GM18868 (cell line): ENCODE measurements around the gene PTGDR2.

Source experiments
- ATAC-seq: cut with Tn5 transposase; IDR thresholded peaks from one replicate; pipeline ENCODE4 v1.9.1; 2021; ENCODE audit warnings: mild to moderate bottlenecking, moderate library complexity; ENCODE audit not compliant: unreplicated experiment

The PTGDR2 gene

DNA sequence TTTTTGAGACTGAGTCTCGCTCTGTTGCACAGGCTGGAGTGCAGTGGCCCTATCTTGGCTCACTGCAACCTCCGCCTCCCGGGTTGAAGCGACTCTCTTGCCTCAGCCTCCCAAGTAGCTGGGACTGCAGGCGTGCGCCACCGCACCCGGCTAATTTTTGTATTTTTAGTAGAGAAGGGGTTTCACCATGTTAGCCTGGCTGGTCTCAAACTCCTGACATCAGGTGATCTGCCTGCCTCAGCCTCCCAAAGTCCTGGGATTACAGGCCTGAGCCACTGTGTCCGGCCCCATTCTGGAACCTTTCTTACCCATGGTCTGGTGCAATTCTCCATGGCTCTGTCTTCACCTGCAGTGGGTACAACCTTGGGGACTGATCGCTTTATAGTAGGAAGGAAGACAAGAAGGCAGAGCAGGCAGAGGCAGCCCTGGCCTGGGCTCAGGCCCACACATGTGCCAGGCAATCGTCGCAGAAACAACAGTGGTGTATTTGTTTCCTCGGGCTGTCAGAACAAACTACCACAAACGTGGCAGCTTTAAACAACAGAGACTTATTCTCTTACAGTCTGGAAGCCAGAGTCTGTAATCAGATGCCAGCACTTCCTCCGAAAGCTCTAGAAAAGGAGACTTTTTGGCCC lies 4.0 kb upstream of the PTGDR2 start:
- no peak for ATAC-seq

DNA sequence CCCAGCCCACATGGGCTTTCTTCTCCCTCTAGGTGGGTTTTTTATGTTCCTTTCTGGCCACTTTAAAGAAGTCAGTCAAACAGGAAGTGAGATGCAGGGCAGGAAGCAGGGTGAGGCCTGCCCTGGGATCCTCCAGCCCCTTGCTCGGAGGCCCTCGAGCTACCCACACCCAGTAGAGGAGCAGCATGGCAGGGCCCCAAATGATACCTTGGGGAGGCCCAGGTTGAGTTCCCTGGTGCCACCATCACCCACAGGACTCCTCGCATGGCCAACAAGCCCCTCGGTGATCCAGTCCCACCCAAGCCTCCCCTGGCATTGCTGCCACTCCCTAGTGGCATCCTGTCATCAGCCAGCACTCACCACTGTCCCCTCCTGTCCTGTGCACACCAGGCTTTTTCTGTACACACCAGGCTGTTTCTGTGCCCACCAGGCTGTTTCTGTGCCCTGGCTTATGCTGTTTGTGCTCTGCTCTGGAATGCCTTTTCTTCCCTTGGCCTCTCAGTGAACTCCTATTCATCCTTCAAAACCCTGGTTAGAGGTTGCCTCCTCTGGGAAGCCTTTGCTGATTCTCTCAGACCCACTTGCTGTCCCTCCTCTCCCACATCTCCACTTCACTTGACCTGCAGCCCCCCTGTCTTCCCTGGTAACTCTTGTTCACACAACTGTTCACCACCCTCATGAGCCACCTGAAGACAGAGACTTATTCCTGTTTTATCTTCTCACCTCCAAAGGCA lies 3.1 kb upstream of the PTGDR2 start:
- no peak for ATAC-seq

DNA sequence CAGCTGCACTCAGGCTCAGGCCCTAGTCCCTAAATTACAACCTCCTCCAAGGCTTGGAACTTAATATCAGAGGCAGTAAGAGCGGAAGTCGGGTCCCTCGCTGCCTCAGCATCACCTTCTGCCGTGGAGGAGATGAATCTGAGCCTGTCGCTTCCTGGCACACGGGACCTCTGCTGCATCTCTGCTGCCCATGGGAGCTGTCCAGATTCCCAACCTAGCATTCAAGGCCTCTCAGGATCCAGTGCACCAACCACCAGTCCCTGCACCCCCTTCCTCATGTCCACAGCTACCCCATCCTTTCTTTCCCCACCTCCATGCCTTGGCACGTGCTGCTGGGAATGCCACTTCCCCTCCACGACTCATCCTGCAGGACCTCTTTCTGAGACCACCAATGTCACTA lies 2.5 kb upstream of the PTGDR2 start:
- no peak for ATAC-seq

DNA sequence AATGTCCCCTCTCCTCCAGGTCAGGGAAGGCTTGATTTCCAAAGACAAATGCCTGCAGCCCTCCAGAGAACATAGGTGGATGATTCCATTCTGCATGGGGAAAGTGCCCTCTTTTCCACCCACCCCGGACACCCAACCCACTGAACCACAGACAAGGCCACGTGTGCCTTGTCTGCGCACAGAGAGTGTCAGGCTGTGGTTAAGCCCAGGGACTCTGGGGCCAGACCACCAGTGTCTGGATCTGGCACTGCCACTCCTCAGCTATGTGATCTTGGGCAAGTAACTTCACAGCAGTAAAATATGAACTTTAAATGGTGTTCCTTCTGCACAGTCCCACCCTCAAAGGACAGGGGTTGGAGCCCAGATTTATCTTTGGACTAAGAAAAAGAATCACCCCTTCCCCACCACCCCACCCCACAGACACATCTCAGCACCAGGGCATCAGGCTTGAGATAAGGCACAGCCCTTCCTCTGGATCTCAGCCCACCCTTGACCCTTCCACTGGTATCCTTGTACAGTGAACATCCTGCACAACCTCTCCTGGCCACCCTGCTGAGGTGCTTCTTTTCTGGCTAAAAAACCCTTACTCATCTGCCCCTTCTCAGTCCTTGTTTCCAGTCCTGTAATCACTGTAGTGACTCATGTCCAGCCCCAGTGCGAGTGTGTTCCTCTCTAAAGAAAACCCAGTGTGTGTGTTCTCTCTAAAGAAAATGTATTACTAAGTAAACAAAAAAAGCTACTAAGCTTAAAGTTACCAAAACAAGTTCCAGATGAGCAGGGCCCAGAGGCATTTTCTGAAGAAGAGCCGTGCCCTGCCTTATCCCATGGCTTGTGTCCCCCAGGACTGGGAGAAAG lies 1.9 kb upstream of the PTGDR2 start:
- no peak for ATAC-seq

DNA sequence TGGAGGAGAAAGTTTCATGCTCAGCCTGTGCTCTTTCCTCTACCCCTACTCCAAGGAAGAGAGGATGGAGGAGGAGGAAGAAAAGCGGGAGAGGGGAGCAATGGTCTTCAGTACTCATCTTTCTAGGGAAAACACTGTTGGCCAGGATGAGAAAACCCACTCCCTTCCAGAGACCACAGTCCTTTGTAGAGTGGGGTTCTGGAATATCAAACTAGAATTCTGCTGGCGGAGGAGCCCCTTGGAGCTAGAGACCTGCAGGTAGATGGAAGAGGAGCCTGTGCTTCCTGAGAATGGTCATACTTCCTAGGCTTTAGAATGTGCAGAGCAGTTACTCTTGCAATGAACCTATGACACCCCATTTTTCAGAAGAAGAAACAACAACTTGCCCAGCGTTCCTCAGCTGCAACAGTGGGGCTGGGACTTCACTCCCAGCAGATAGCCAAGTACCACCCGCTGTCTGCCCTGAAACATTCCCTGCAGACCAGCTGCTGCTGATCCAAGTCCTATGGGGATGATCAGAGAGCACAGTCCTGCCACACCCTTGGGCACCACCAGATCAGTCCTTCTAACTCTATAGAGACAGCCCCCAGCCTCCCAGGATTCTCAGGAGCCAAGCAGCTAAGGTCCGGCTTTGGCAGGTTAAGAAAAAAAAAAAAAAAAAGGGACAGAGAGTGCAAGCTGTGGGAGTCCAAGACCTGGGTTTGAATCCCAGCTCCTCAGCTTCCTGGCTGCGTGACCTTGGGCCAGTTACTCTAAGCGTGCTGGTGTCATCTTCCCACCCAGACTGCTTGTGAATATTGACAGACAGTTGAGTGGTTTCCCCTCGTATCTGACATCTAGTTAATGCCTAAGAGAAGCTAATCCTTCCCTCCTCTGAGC lies 664 bp downstream of the PTGDR2 start:
- no peak for ATAC-seq

DNA sequence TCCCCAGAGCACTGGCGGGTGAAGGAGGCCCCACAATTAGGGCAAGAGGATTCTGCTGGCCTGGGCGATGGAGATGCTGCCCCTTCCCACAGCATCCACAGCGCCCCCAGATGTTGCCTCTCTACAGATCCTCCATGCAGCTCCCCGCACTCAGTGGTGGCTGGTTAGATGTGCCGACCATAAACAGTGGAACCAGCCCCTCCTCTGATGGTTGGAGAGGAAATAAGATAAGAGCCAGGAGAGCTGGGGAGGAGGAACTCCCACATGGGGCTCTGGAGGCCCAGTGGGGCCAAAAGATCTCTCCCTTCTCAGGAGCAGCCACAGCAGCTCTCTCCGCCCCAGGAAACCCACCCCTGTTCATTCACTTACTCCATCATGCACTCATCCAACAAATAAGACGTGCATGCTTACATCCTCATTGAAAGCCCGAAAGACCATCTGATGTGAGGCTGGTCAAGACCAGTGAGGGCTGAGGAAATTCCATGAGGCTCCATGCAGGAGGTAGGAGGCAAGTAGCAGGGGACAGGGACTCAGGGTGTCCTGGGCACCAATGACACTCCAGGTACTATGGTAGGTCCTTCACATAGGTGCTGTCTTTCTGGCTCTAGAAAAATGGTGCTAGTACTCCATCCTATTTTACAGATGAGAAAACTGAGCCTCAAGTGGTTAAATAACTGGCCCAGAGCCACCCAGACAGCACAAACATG lies 1.5 kb downstream of the PTGDR2 start:
- ATAC-seq: no peak

DNA sequence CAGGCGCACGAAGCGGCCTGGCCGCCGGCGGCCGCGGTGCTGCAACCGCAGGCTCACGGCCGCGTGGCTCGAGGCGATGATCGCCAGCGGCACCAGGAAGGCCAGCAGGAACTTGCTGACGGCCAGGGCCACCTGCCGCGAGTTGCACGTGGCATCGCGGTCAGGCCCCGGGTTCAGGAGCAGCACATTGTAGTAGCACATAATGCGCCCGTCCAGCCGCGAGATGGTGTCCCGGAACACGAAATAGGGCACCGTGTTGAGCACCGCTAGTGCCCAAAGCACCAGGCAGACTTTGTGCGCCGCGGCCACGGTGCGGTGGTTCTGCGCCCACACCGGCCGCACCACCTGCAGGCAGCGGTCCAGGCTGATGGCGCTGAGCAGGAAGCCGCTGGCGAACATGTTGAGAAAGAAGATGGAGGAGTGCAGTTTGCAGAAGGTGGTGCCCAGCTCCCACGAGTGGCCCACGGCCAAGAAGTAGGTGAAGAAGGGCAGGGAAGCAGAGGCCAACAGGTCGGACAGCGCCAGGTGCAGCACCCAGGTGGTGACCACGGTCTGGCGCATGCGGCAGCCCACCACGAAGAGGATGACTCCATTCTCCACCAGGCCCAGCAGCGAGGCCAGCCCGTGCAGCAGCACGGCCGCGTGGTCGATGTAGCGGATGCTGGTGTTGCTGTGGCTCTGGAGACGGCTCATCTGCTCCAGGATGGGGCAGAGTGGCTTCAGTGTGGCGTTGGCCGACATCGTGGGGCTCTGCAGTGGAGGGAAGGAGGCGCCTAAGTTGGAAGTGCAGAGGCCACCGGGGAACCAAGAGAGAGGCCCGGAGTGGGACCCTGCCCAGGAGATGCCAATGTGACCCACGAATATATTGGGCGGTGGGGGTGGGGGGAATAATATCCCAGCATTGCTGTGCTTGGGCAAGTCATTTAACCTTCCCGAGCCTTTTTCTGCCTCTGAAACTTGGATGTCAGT lies 2.5 kb downstream of the PTGDR2 start:
- ATAC-seq: no peak

DNA sequence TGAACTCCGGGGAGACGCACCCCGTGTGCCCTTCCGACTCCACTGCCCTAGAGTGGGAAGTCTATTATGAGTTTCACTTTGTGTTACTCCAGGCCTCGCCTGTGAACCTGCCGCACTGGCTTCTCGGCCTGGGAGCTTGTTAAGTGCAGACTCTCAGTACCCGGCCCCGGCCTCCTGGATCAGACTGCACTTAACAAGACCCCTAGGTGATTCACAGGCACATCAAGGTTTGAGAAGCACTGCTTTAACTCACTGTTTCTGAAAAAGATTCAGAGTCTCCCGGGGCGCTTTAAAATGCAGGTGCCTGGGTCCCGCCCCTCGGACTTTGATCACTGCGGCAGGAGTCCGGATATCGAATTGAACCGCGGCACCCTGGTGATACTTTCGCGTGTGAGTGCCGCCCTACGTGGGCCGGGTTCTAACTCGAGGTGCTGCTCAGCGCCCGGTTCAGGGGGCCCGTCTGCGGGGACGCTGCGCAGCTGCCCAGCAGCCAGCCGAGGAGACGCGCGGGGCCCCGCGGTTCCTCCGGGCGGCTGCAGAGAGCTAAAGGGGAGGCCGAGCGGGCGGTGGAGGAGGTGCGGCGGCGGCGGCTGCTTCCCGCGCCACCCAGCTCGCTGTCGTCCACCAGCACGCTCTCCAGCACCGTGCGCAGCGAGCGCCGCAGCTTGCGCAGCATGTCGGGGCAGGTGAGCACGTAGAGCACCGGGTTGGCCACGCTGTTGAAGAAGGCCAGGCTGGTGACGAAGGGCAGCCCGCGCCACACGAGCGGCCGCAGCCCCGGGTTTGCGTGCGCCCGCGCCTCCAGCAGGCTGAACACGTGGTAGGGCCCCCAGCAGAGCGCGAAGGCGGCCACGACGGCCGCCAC lies 3.4 kb downstream of the PTGDR2 start:
- ATAC-seq: no peak

DNA sequence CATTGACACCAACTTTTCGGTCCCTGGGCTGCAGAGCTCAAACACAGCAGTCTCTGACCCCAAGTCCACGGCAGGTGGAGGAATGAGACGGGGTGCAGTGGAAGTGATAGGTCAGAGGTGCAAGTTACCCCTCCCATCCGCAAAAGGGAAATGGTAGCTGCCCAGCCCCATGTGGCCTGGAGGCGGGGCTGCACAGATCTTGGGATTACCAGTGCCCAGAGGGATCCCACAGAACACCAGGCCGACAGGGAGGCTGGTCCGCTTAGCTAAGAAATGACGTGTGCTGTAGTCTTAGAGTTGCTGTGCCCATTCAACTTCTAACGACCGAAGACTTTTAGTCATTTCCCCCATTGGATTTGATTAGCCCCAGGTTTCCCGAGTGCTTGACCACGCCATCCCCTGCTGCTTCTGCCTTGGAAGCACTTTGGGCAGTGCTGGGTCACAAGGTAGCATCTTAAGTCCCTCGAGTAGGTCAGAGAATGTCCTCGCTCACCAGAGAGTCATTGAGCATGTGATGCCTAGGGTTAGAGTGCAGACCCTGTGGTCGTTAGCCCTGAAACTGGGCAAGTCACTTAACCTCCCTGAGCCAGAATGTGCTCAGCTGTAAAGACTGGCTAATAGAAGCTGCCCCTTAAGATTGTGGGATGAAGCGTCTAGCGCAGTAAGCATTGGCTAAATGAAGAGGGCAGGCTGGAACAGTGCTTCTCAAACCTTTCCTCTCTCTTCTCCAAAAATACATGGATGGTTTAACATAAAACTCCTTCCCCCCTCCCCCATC lies 4.2 kb downstream of the PTGDR2 start:
- no peak for ATAC-seq

DNA sequence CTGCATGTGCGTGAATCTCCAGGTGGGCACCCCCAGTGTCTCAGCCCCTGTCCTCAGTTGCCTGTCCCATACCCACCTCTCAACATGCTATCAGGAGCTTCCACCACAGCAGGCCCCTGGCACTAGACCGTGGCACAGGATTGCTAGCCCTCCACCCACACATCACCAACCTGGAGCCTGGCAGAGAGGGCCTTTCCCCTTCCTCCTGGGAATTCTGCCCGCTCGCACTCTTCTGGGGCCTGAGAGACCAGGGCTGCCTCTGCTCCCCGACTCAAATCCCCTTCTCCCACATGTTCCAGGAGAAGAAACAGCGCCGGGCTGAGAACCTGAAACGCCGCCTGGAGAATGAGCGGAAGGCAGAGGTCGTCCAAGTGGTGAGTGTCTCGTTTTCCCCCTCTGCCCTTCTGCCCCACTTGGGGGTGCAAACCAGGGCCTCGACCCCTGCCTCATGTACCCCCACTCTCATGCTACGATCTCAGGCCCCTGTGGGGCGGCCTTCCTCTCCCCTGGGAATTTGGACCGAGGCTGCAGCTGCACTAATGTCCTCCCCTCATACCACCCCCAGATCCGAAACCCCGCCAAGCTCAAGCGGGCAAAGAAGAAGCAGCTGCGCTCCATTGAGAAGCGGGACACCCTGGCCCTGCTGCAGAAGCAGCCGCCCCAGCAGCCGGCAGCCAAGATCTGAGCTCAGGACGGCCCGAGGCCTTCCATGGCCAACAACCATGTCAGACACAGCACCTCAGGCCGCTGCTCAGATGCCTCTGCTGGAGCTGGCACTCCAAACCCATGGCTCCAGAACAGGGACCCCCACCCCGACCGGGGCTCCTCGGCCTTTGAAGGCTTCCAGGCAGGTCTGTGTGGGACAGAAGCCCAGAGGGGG lies 5.9 kb downstream of the PTGDR2 start:
- ATAC-seq: no peak

DNA sequence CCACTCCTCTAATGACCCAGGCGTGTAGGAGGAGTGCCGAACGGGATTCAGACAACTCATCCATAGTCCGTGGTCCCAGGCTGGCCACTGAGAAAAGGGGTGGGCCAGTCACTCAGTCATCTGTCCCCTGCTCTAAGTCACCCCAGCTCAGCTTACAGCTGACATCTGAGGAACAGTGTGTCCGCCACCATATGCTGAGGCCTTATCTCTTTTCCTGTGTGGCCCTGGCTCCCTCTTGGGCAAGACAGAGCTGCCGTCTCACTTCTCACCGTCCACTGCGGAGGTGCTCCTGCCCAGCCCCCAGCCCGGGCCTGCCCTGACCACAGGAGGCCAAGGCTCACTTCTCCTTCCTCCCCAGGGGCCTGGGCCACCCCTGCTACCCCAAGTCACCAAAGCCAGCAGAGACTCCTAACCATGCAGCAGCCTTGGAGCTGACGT lies 7.0 kb downstream of the PTGDR2 start:
- ATAC-seq: no peak

DNA sequence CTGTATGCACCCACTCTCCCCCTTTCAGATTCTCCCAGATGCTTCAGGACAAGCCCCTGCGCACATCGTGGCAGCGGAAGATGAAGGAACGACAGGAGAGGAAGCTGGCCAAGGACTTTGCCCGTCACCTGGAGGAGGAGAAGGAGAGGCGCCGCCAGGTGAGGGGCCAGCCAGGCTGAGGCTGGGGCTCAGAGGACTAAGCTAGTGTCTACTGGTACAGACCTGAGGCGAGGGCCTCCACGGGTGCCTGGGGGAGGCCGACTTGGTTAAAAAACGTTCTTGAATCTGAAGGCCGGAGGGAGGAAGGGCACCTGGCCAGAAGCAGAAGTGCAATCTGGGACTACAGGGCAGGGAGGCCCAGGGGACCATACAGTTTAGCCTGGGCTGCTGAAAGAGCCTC lies 7.9 kb downstream of the PTGDR2 start:
- ATAC-seq: no peak

DNA sequence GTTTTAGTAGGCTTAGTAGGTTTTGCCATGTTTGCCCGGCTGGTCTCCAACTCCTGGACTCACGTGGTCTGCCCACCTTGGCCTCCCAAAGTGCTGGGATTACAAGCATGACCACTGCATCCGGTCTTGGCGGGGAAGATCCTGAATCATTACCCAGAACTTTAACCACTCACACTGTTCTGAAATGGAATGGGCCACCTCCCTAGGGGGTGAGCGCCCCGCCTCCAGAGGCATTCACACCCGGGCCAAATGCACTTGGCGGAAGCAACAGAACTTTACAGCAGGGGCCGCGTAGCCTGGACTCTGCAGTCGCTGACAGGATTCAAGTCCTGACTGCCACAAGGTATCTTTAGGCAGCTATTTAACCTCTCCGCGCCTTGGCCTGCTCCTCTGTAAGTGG lies 8.5 kb downstream of the PTGDR2 start:
- no peak for ATAC-seq

DNA sequence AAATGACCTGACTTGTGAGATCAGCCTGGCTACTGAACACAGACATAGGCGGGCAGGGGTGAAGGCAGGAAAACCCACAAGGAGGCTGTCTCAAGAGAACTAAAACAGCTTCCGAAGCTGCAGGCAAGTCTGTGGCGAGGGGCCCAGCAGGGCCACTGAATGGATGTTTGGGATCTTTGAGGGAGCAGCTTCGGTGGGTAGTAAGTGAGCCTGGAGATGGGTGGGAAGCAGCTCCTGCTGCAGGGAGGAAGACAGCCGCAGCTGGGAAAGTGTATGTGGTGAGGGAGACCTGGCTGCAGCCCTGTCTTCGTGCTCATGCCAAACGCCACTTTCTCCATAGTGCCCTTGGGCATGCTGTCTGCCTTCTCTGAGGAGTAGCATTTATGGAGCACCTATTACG lies 10.4 kb downstream of the PTGDR2 start:
- no peak for ATAC-seq

DNA sequence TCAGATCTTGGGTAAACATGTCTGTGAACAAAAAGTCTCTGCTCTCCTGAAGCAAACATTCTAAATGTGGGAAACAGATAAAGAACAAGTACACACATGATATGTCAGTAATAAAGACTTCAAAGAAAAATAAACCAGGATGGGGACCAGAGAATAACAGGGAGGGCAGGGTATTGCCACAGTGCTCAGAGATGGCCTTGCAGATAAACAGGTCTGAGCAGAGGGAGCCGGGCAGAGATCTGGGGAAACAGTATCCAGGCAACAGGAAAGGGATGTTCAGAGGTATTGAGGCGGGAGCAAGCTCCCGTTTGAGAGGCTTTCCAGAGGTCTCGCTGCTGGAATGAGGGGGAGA lies 10.9 kb downstream of the PTGDR2 start:
- ATAC-seq: no peak

DNA sequence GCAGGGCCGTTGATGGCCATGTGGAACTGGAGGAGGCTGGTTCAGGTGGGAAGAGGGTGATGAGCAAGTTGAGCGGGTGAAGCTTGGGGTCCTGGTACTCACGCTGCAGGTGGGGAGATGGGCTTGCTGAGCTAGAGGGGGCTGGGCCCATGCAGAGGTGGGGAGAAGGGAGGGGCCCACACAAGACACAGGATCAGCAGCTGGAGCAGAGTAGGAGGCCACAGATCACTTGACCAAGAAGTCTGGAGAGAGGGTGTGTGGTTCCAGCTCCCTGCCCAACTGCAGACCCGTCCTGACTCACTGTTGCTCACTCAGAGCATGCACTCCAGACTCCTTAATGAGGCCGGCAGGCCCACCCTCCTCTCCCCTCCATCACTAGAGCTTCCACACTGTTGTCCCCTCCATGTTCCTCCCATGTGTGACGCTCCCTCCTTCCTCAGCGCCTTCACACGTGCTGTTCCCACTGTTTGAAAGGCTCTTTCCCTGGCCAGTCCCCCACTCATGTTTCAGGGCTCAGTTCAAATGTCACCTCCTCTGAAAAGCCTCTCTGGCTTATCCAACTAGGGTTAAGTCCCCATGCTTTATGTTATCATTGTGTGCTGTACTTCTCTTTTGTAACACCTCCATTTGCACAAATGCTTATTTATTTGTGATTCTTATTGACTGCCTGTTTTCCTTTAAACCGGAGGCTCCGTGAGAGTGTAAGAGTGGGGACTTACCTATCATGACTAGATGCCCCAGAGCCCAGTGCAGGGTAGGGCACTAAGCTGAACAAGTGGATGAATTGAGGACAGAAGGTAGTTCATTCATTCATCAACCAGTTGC lies 11.5 kb downstream of the PTGDR2 start:
- ATAC-seq: no peak
